ENCODE data around the gene MYO3A. TPM values are rescaled to one million over a fixed set of nuclear protein-coding genes. Genes with fewer than 3 reads are reported as not detected.

The MYO3A gene
- total and polyA plus RNA-seq, 2 donors (not counting 3 experiments of a cell fraction or from before 2014, with no cell fraction given) = not detected

DNA sequence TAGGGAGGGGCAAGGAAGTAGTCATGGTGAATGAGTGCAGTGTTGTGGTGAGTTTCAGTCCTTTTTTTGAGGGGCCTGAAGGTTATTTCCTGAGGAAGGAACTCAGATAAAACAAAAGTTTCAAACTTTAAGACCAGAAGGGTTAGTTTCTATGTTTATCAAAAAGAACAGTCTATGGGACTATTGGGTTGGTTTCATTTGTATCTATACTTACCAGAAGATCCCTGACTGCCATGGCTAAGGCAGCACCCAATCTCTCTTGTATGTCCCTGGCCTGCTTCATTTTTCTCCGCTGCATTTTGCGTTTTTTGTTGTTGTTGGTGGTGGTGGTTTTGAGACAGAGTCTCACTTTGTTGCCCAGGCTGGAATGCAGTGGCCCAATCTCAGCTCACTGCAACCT lies 263.2 kb downstream of the MYO3A start:
- ChIA-PET POLR2A (no interaction called here), CTCF (no interaction called here)
- no peaks in the 10 kb centered on the region for H3K4me1 ChIP-seq (ENCODE audit: control insufficient read depth, extremely low read depth, insufficient read depth, low read length)
- no peaks in the 10 kb centered on the region for H3K9me1 ChIP-seq (replicated peaks; ENCODE audit: control insufficient read depth, extremely low read depth, insufficient read depth, low read length)
- intact Hi-C loops (cut with micrococcal nuclease) = no loop called here
- dilution Hi-C loops (cut with MboI; ENCODE audit: extremely low pct_ligation_motif_present, low sequenced_read_pairs) = no loop called here
- FAIRE-seq (no peak), DNase-seq (ENCODE audit: low read depth, low spot score) (no peak)
- H3K27me3 ChIP-seq (ENCODE audit: control insufficient read depth in 2 of 2, insufficient read depth in 2 of 2, low read length in 2 of 2) = no peaks in the 10 kb centered on the region
- no peaks in the 10 kb centered on the region for H4K20me1 ChIP-seq (replicated peaks; ENCODE audit: control insufficient read depth, extremely low read depth, insufficient read depth, low read length)
- H3K4me3 ChIP-seq (replicated peaks in 1 of 3; ENCODE audit: insufficient read depth in 1 of 3, low read depth in 1 of 3, low read length in 3 of 3) = no peak overlapping the region
- H3K27ac ChIP-seq (ENCODE audit: insufficient read depth, low read depth, low read length) = no peak overlapping the region
- BruUV-seq (replicated peaks) = no TSS peak
- H3K9me3 ChIP-seq (replicated peaks; ENCODE audit: control insufficient read depth, insufficient read depth, low read length) = no peaks in the 10 kb centered on the region
- TF ChIP-seq POLR2AphosphoS5 (IDR thresholded peaks at IDR 0.05; ENCODE audit: insufficient read depth, low read depth, low read length) (no peak), GATA2 (IDR thresholded peaks at IDR 0.05; ENCODE audit: insufficient read depth, insufficient read length, low read depth, low read length) (no peak), MYC (IDR thresholded peaks at IDR 0.05; ENCODE audit: low read depth, low read length) (no peak), JUN (IDR thresholded peaks at IDR 0.05; ENCODE audit: borderline replicate concordance, insufficient read depth, insufficient read length, low read depth) (no peak), FOS (IDR thresholded peaks at IDR 0.05; ENCODE audit: borderline replicate concordance, insufficient read depth, low read length) (no peak), POLR2A (IDR thresholded peaks at IDR 0.05; ENCODE audit: low read depth, low read length) (no peak), EZH2 (IDR thresholded peaks at IDR 0.05; ENCODE audit: borderline replicate concordance, low read depth, low read length, severe bottlenecking) (no peak)
- TF ChIP-seq, protein P1, sequence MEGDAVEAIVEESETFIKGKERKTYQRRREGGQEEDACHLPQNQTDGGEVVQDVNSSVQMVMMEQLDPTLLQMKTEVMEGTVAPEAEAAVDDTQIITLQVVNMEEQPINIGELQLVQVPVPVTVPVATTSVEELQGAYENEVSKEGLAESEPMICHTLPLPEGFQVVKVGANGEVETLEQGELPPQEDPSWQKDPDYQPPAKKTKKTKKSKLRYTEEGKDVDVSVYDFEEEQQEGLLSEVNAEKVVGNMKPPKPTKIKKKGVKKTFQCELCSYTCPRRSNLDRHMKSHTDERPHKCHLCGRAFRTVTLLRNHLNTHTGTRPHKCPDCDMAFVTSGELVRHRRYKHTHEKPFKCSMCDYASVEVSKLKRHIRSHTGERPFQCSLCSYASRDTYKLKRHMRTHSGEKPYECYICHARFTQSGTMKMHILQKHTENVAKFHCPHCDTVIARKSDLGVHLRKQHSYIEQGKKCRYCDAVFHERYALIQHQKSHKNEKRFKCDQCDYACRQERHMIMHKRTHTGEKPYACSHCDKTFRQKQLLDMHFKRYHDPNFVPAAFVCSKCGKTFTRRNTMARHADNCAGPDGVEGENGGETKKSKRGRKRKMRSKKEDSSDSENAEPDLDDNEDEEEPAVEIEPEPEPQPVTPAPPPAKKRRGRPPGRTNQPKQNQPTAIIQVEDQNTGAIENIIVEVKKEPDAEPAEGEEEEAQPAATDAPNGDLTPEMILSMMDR (IDR thresholded peaks at IDR 0.05; ENCODE audit: extremely low read depth in 1 of 2, insufficient read depth in 1 of 2, low read depth in 1 of 2, low read length in 2 of 2) = no peak
- TF ChIP-seq, protein P2, sequence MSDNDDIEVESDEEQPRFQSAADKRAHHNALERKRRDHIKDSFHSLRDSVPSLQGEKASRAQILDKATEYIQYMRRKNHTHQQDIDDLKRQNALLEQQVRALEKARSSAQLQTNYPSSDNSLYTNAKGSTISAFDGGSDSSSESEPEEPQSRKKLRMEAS (IDR thresholded peaks at IDR 0.05; ENCODE audit: insufficient read depth, insufficient read length) = no peak
- H3K9ac ChIP-seq (replicated peaks; ENCODE audit: extremely low read depth, insufficient read depth, low read length) = no peak overlapping the region
- H3K4me2 ChIP-seq (ENCODE audit: insufficient read depth, low read length) = no peak overlapping the region
- no peaks in the 10 kb centered on the region for H3K36me3 ChIP-seq (ENCODE audit: control insufficient read depth in 2 of 2, extremely low read depth in 1 of 2, insufficient read depth in 2 of 2, low read length in 2 of 2)
- no peaks in the 10 kb centered on the region for H3K79me2 ChIP-seq (ENCODE audit: control insufficient read depth, insufficient read depth, low read length)
- no peak overlapping the region for H2AFZ ChIP-seq (ENCODE audit: low read depth, low read length)

Data from endothelial cell of umbilical vein (primary cell).